Ovary (tissue), 9 donors: Measurements from ENCODE around the gene S100B. TPM values are rescaled to one million over a fixed set of nuclear protein-coding genes. Genes with fewer than 3 reads are reported as not detected.

Source experiments
- DNase-seq, 5 donors: peaks; one replicate each; pipeline ENCODE4 v3.0.0-alpha.2; 2019 to 2020
- H3K27ac ChIP-seq, 2 donors: fragments of 200-600 bp; one replicate each; pipeline versions ENCODE4 v1.5.1 to v1.8.0; 2019 to 2022
- H3K27me3 ChIP-seq: fragments of 200-600 bp; one replicate; pipeline ENCODE4 v1.8.0; 2022
- H3K36me3 ChIP-seq: fragments of 200-600 bp; sonication (generic); one replicate; pipeline ENCODE4 v1.5.1; 2019
- H3K4me1 ChIP-seq: one replicate; pipeline ENCODE4 v1.8.1; 2013; ENCODE audit warnings: mild to moderate bottlenecking, moderate library complexity; ENCODE audit not compliant: insufficient read depth
- H3K4me3 ChIP-seq: fragments of 200-600 bp; sonication (generic); one replicate; pipeline ENCODE4 v1.5.1; 2017
- H3K9me3 ChIP-seq, 2 donors: fragments of 200-600 bp in 1 of 2; sonication (generic) in 1 of 2; one replicate each; pipeline versions ENCODE4 v1.5.1 to v1.8.1; 2013 to 2019; ENCODE audit warnings: mild to moderate bottlenecking in 1 of 2, moderate library complexity in 1 of 2
- CTCF ChIP-seq, 3 donors: fragments of 450-650 bp in 2 of 3; fragments of 200-600 bp in 1 of 3; IDR thresholded peaks; one replicate each; pipeline versions ENCODE4 v1.5.1 to v1.8.0; 2016 to 2022; ENCODE audit warnings: antibody characterized with exemption in 3 of 3, mild to moderate bottlenecking in 1 of 3
- EP300 ChIP-seq: sonication (generic); formaldehyde crosslinking; IDR thresholded peaks from one replicate; pipeline ENCODE4 v1.6.1; 2017; ENCODE audit warnings: antibody characterized with exemption
- POLR2A ChIP-seq: fragments of 450-650 bp; IDR thresholded peaks from one replicate; pipeline ENCODE4 v1.6.1; 2017; ENCODE audit warnings: antibody characterized with exemption, mild to moderate bottlenecking, moderate library complexity
- WGBS, 3 donors: extraction: QIAGEN DNeasy Blood & Tissue Kit in 1 of 3; methylation state at CpG; one replicate each; pipeline versions ENCODE4 v1.1.5 to v1.1.7; 2013 to 2017; 5-methylcytosine and 5-hydroxymethylcytosine counted together
- intact Hi-C, 4 donors: fragments of 100-400 bp; cut with DNase I; formaldehyde crosslinking; loops; one replicate each; pipeline versions ENCODE4 v1.11.0 to v1.15.1; 2022 to 2023
- polyA plus RNA-seq, 2 donors: library from polyadenylated mRNA; stranded (reverse); fragments of 200-250 nt in 1 of 2; fragments of 350-450 nt in 1 of 2; fragmentation: Illumina TruSeq in 1 of 2; extraction: RNeasy Lipid Tissue Mini Kit (QIAGEN cat#74804) in 1 of 2; gene quantifications; one replicate each; pipeline ENCODE4 v1.2.3, GENCODE V29; 2013 to 2014
- total RNA-seq, 7 donors: library from RNA; depleted of rRNA in 2 of 7; stranded (reverse); fragments of >200 nt in 2 of 7; fragmentation: NEBNext Ultra II Directional in 3 of 7; extraction: Animal tissue kit (Norgen Biotek cat#: 25700) in 3 of 7; gene quantifications; one replicate each; pipeline versions ENCODE4 v1.1.0 to v1.2.4, GENCODE V29; 2016 to 2023
- donor health status: DM: no; HTN: no; CAD: no; lungs with moderate emphysema.
- donor health status: DM: no; HTN: no; CAD: no.
- donor health status: Bipolar disorder and iron deficiency.
- donor health status: DM: yes; HTN: yes; CAD: no.
- donor health status: DM: no; HTN: no; CAD: no.
- donor health status: DM: yes; HTN: yes; CAD: no.

The S100B gene
- total and polyA plus RNA-seq, 9 donors, result 0.53 to 16.8 (median 2.9) TPM

DNA sequence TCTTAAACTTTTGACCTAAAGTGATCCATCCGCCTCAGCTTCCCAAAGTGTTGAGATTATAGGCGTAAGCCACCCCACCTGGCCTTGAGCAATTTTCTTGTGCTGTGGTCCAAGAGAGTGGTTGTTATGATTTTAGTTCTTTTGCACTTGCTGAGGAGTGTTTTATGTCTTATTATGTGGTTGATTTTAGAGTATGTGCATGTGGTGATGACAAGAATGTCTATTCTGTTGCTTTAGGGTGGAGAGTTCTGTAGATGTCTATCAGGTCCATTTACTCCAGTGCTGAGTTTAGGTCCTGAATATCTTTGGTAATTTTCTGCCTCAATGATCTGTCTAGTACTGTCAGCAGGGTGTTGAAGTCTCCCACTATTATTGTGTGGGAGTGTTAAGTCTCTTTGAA lies 11.2 kb upstream of the S100B start:
- H3K9me3 ChIP-seq, result no peaks in the 10 kb centered on the region
- no peaks in the 10 kb centered on the region for H3K36me3 ChIP-seq
- TF ChIP-seq EP300, result no peak
- TF ChIP-seq POLR2A, result no peak
- no peak for TF ChIP-seq CTCF (IDR thresholded peaks at IDR 0.05)
- DNase-seq, result no peak
- H3K4me3 ChIP-seq, result no peak overlapping the region
- WGBS, 3 donors, result 86 to 93% (median 92%) methylated on average over 2 of the region's 2 CpGs
- no peaks in the 10 kb centered on the region for H3K4me1 ChIP-seq
- intact Hi-C loops, result no loop called here
- H3K27me3 ChIP-seq, result no peaks in the 10 kb centered on the region
- no peak overlapping the region for H3K27ac ChIP-seq

- Histone ChIP-seq H3K4me1 (no peaks in the 10 kb centered on the region), H3K27ac (no peak overlapping the region), H3K27me3 (no peaks in the 10 kb centered on the region), H3K4me3 (no peak overlapping the region), H3K9me3 (peaks cover 5 to 7% of the 10 kb centered on the region in 2 donors), H3K36me3 (no peaks in the 10 kb centered on the region)
- intact Hi-C loops, result no loop called here
- WGBS, 3 donors, result 18 to 41% (median 21%) methylated on average over 6 of the region's 6 CpGs
- no peak for TF ChIP-seq EP300
- TF ChIP-seq CTCF (IDR thresholded peaks at IDR 0.05), result no peak
- no peak for TF ChIP-seq POLR2A
- no peak for DNase-seq
Observed at GRCh38 chr21:46613391-46613790, 8.5 kb upstream of the S100B start.

GRCh38 chr21:46610018-46610701 lies 5.3 kb upstream of the S100B start:
- Histone ChIP-seq H3K27ac (no peak overlapping the region), H3K9me3 (peaks cover 5 to 7% of the 10 kb centered on the region in 2 donors), H3K4me3 (no peak overlapping the region), H3K36me3 (no peaks in the 10 kb centered on the region), H3K4me1 (no peaks in the 10 kb centered on the region), H3K27me3 (no peaks in the 10 kb centered on the region)
- WGBS, 3 donors, result 88 to 93% (median 89%) methylated on average over 6 of the region's 6 CpGs
- no peak for TF ChIP-seq EP300
- no peak for TF ChIP-seq POLR2A
- no peak for TF ChIP-seq CTCF (IDR thresholded peaks at IDR 0.05)
- no peak for DNase-seq
- intact Hi-C loops, result no loop called here

DNA sequence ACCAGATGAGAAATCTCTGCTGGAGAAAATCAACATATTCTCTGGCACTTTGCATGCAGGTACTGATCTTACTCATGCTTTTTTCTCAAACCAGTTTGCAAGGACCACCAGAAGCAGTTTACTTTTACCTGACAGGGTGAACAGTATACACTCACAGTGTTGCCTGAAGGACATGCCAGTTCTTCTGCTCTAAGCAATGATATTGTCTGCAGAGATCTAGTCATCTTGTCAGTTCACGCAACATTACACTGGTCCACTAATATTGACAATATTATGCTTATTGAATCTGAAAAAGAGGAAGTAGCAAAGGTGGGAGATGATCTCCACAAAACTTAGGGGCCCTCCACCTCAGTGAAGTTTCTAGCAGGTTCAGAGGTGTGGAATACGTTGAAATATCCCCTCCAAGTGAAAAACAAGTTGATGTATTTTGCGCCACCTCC lies 3.8 kb upstream of the S100B start:
- DNase-seq, result no peak
- intact Hi-C loops, result no loop called here
- Histone ChIP-seq H3K27ac (no peak overlapping the region), H3K27me3 (no peaks in the 10 kb centered on the region), H3K9me3 (peaks cover 5 to 7% of the 10 kb centered on the region in 2 donors), H3K36me3 (no peaks in the 10 kb centered on the region), H3K4me1 (peaks cover 1% of the 10 kb centered on the region), H3K4me3 (no peak overlapping the region)
- WGBS, 3 donors, result 76 to 81% (median 76%) methylated on average over 3 of the region's 3 CpGs
- no peak for TF ChIP-seq CTCF (IDR thresholded peaks at IDR 0.05)
- no peak for TF ChIP-seq EP300
- TF ChIP-seq POLR2A, result no peak
